T-helper 22 cell (primary cell): ENCODE results near the gene DRC3.
A peak's percentile ranks its signal among the peaks of the same experiment; 100 is the strongest.

Experiments
- DNase-seq: peaks from one replicate; pipeline ENCODE4 v3.0.0-alpha.2; 2020; ENCODE audit warnings: low read depth

Gene DRC3

GRCh38 chr17:18025241-18025944 lies 52.7 kb downstream of the DRC3 start:
- no peak for DNase-seq

DNA sequence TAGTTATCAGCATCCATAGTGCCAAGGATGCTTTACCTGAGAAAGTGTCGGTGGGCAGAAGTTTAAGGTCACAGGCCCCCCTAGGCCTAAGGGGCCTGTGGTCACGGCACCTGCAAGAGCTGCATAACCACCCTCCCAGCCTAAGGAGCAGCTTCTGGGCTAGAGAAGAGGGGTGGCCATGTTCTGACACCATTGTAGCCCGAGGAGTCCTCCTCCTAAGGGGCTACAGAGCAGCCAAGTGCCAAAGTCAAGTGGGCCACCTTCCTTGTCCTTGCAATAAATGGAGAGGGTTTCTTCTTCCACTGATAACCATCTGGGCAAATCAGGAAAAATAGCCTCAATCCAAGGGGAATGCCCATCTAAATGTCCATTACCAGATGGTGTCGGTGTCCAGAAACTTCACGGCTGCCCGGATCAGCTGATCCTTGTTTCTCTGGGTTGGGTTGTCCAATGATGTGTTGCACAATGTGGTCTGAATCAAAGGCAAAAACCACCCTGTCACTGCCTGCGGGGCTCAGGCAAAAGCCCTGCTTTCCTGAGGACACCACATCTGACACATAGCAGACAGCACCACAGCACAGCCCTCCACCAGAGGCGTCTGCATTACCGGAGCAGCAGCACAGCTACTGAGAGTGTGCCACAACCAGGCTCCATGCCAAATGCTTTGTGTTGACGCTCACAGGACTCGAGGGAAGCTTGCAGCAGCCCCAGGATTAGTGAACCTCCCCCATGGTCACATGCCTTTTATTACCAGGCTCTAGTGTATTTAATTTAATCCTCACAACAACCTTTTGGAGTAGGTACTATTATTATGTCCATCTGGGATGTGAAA lies 53.5 kb downstream of the DRC3 start:
- DNase-seq: no peak

GRCh38 chr17:18027280-18027679 lies 54.6 kb downstream of the DRC3 start:
- DNase-seq: no peak

- no peak for DNase-seq
Measured at GRCh38 chr17:18028114-18028951, 55.7 kb downstream of the DRC3 start.

- no peak for DNase-seq
Measured at GRCh38 chr17:18028952-18029540, 56.4 kb downstream of the DRC3 start.

GRCh38 chr17:18031955-18032354 lies 59.3 kb downstream of the DRC3 start:
- no peak for DNase-seq

- peak; percentile 30 for DNase-seq
Measured at GRCh38 chr17:18033442-18034099, 60.9 kb downstream of the DRC3 start.

- DNase-seq: no peak
Measured at GRCh38 chr17:18035704-18036103, 63.0 kb downstream of the DRC3 start.

GRCh38 chr17:18037486-18037885 lies 64.8 kb downstream of the DRC3 start:
- DNase-seq: no peak

DNA sequence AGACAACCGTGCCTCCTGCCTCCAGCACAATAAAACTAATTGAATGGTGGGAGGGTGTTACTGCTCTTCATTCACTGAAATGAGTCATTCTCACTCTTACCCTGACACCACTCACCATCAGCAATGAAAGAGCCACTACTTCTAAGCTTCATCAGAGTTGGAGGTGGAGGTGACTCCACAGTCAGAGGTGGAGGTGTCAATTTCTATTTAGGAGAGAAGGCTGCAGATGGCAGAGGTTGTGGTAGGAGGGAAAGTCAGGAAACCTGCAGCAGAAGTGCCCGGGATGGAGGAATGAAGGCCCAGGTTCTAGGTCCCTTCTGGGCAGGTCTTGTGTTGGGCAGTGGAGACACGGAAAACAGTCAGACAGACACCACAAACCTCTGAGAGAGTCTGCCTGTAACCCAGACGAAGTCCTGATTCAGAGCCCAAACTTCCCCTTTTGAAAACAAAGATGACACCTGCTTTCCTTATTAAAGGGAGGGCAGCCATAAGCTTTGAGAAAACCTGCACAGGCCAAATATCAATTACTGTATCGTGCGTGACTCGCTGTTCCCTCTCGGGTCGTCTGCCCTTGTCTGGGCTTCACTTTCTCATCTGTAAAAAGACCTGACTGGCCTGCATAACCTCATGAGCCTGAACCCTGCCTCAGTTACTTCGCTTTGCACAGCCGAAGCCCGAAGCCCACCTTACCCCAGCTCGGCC lies 65.6 kb downstream of the DRC3 start:
- no peak for DNase-seq

DNA sequence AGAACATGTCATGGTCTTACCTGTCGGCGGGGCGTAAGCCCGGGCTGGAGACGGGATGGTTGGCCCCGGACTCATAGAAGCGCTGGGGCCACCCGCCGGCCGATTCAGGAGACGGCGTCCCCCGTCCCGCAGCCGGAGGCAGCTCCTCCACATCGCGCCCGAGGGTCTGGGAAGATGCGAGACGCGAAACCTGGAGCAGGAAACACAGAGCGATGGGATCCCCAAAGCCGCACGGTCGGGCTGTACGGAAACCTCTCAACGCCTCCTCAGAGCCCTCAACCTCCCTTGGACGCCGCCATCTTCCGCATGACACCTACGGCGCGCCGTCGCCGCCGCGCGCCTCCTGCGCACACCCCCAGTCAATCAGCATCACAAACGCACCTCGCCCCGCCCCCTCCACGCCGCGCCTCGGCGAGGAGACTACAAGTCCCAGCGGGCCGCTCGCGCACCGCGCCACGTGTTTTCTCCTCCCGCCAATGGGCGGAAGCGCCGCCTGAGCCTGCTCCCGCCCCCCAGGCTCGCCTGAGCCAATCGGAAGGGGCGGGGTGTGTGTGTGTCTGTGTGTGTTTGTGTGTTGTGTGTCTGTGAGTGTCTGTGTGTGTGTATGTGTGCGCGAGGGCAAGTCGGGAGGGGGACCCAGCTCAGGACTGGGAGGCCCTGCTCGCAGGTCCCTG lies 66.3 kb downstream of the DRC3 start, which contains the start of the genes ATPAF2 and GID4:
ATPAF2 (minus strand) TSS at position 308 of the 674 bp plus-strand sequence; CDS start at position 153, 155 bp downstream.
GID4 (plus strand) TSS at position 548 of the 674 bp plus-strand sequence; CDS start at position 605, 57 bp downstream.
- DNase-seq: peak; percentile 99

GRCh38 chr17:18039535-18040260 lies 67.0 kb downstream of the DRC3 start:
- no peak for DNase-seq

DNA sequence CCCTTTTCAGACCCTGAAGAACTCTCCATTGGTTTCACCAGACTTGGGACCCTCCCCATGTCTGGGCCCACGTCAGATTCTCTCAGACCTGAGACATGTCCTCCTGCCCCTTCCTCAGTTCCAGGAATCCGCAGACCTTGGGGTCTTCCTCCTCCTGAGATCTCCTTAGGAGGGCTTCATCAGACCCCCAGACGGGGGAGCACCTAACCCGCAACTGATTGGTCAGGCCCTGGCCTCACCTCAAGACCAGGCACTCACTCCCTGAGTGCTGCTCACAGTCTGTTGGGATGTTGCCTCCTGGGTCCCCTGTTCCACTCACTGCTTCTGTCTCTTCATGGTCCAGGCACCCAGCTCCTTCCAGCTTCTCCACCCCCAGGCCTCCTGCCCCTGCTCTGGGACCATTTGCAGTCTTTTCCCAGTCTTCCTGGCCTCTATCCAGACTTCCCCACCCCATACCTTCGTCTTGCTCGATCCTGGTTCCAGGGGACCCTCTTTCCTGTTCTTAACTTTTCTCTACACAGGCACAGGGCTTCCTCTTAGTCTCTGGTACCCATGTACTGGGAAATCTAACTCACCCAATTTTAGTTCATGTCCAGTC lies 67.7 kb downstream of the DRC3 start:
- DNase-seq: no peak

DNA sequence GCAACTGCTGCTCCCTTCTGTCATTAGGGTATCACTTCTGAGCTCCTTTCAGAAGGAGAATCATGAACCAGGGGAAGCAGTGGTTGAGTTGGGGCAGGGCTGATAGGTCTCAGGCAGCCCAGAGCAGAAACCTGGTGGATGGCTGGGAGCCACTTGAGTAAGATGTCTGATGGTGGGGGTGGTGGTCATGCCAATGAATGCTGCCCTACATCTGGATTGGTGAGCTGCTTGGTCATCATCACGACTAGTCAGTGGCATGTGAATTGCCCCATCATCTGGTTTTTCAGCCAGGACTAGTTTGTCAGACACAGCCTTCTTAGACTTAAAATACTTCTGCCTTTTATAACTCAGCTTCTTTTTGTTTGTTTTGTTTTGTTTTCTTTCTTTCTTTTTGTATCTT lies 69.1 kb downstream of the DRC3 start:
- DNase-seq: no peak

- no peak for DNase-seq
Measured at GRCh38 chr17:18042983-18043382, 70.3 kb downstream of the DRC3 start.

DNA sequence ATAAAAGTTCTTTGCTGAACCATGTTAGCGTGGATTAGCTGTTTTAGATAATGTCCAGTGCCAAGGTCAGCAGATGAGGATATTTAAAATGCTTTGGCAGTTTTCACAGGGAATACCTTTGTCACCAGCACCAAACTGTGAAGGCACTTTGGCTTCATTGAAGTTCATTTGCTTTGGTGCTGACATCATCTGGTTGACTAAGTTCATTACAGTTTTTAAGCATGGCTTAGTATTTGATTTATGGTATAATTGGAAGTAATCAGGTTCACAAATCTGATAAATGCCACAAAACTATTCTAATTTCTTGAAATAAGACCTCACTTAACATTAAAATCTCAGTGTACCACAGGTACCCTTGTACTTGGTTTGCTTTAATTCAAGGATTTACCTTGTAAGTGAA lies 70.8 kb downstream of the DRC3 start:
- no peak for DNase-seq

- no peak for DNase-seq
Measured at GRCh38 chr17:18044609-18045008, 71.9 kb downstream of the DRC3 start.

- no peak for DNase-seq
Measured at GRCh38 chr17:18045691-18046350, 73.2 kb downstream of the DRC3 start.
